Suprapubic skin (tissue), 4 donors: ENCODE data around the gene OR51V1. TPM values are rescaled to one million over a fixed set of nuclear protein-coding genes. Genes with fewer than 3 reads are reported as not detected.

Experiments
- DNase-seq, 2 donors: peaks; one replicate each; pipeline ENCODE4 v3.0.0-alpha.2; 2019; ENCODE audit warnings: low spot score in 2 of 2
- H3K27ac ChIP-seq: fragments of 200-600 bp; sonication (generic); one replicate; pipeline ENCODE4 v1.5.1; 2019
- H3K27me3 ChIP-seq: fragments of 200-600 bp; sonication (generic); one replicate; pipeline ENCODE4 v1.5.1; 2019
- H3K36me3 ChIP-seq: fragments of 200-600 bp; sonication (generic); one replicate; pipeline ENCODE4 v1.5.1; 2019
- H3K4me1 ChIP-seq: fragments of 200-600 bp; sonication (generic); one replicate; pipeline ENCODE4 v1.5.1; 2019
- H3K4me3 ChIP-seq: fragments of 200-600 bp; sonication (generic); one replicate; pipeline ENCODE4 v1.5.1; 2019; ENCODE audit warnings: mild to moderate bottlenecking
- H3K9me3 ChIP-seq: fragments of 200-600 bp; sonication (generic); one replicate; pipeline ENCODE4 v1.5.1; 2019
- EP300 ChIP-seq: sonication (generic); formaldehyde crosslinking; IDR thresholded peaks from one replicate; pipeline ENCODE4 v1.6.1; 2017; ENCODE audit warnings: antibody characterized with exemption
- POLR2A ChIP-seq, 2 donors: fragments of 450-650 bp; IDR thresholded peaks; one replicate each; pipeline ENCODE4 v1.6.1; 2017; ENCODE audit warnings: antibody characterized with exemption in 2 of 2, mild to moderate bottlenecking in 2 of 2, moderate library complexity in 2 of 2
- POLR2AphosphoS5 ChIP-seq, 3 donors: sonication (generic); formaldehyde crosslinking; IDR thresholded peaks; one replicate each; pipeline ENCODE4 v1.6.1; 2017; ENCODE audit warnings: antibody characterized with exemption in 3 of 3
- WGBS: methylation state at CpG from one replicate; pipeline ENCODE4 v1.1.5; 2018; 5-methylcytosine and 5-hydroxymethylcytosine counted together
- total RNA-seq, 4 donors: library from RNA; depleted of rRNA; stranded (reverse); fragments of >200 nt; gene quantifications; one replicate each; pipeline ENCODE4 v1.1.0, GENCODE V29; 2016
- TF ChIP-seq, protein P1 (sequence below), 2 donors: fragments of 200-600 bp in 1 of 2; fragments of 450-650 bp in 1 of 2; sonication (generic) in 1 of 2; IDR thresholded peaks; one replicate each; pipeline ENCODE4 v1.5.1; 2016 to 2019; ENCODE audit warnings: antibody characterized with exemption in 2 of 2, mild to moderate bottlenecking in 1 of 2, moderate library complexity in 1 of 2

OR51V1 gene
- total RNA-seq, 4 donors from 2014 or later = not detected

DNA sequence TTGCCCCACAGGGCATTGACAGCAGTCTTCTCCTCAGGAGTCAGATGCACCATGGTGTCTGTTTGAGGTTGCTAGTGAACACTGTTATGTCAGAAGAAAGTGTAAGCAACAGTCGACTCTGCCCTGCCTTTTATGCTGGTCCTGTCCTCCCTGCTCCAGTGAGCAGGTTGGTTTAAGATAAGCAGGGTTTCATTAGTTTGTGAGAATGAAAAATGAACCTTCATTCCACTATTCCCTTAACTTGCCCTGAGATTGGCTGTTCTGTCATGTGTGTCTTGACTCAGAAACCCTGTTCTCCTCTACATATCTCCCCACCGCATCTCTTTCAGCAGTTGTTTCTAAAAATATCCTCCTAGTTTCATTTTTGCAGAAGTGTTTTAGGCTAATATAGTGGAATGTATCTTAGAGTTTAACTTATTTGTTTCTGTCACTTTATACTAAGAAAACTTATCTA, 33.9 kb upstream of the OR51V1 start, which contains the start of gene HBD:
Gene HBD, minus strand, starts transcription at position 103 of the 454 bp plus-strand sequence. Its CDS starts 50 bp downstream, at position 53.
- DNase-seq = no peak
- no peak within 1 kb of the TSS for H3K4me3 ChIP-seq
- H3K27me3 ChIP-seq = no peaks in the 10 kb centered on the region
- H3K9me3 ChIP-seq = no peaks in the 10 kb centered on the region
- H3K4me1 ChIP-seq = no peaks in the 10 kb centered on the region
- H3K27ac ChIP-seq = no peak within 1 kb of the TSS
- WGBS = 37% methylated on average over 2 of the region's 2 CpGs
- no peak for TF ChIP-seq POLR2AphosphoS5 (IDR thresholded peaks at IDR 0.05)
- TF ChIP-seq, protein P1, sequence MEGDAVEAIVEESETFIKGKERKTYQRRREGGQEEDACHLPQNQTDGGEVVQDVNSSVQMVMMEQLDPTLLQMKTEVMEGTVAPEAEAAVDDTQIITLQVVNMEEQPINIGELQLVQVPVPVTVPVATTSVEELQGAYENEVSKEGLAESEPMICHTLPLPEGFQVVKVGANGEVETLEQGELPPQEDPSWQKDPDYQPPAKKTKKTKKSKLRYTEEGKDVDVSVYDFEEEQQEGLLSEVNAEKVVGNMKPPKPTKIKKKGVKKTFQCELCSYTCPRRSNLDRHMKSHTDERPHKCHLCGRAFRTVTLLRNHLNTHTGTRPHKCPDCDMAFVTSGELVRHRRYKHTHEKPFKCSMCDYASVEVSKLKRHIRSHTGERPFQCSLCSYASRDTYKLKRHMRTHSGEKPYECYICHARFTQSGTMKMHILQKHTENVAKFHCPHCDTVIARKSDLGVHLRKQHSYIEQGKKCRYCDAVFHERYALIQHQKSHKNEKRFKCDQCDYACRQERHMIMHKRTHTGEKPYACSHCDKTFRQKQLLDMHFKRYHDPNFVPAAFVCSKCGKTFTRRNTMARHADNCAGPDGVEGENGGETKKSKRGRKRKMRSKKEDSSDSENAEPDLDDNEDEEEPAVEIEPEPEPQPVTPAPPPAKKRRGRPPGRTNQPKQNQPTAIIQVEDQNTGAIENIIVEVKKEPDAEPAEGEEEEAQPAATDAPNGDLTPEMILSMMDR (IDR thresholded peaks at IDR 0.05) = no peak
- no peak for TF ChIP-seq POLR2A (IDR thresholded peaks at IDR 0.05)
- TF ChIP-seq EP300 = no peak
- no peaks in the 10 kb centered on the region for H3K36me3 ChIP-seq

DNA sequence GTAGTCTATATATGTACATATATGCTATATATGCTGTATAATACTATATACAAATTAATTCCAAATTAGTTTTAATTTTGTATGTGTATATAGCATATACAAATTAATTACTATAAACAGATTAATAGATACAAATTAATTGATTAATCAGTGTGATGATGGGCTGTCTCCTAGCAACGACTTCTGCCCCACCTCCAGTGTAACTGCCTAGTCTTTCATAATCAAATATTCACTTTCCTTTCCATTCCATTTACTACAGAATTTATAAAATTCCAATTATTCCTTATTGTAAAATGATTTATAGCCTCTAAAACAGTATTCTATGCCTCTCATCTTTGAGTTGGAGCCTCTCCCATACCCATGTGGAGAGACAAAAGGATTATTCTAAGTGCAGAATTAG, 32.8 kb upstream of the OR51V1 start:
- 83% methylated on average over 1 of the region's 1 CpG for WGBS
- H3K4me1 ChIP-seq = no peaks in the 10 kb centered on the region

DNA sequence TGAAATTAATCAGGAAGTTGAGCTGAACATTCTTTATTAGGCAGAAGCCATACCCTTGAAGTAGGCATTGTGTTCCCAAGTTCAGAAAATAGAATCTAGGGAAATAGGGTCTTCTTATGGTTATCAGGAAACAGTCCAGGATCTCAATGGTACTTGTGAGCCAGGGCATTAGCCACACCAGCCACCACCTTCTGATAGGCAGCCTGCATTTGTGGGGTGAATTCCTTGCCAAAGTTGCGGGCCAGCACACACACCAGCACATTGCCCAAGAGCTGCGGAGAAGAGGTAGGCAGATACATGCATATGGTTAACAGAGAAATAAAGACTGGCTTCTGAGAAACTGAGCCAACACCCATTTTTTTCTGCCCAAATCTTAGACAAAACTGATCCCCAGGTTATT, 32.3 kb upstream of the OR51V1 start:
- no peak overlapping the region for H3K27ac ChIP-seq
- no peaks in the 10 kb centered on the region for H3K36me3 ChIP-seq
- 93% methylated on average over 2 of the region's 2 CpGs for WGBS
- H3K4me3 ChIP-seq = no peak overlapping the region
- DNase-seq = no peak
- H3K9me3 ChIP-seq = no peaks in the 10 kb centered on the region
- TF ChIP-seq POLR2A (IDR thresholded peaks at IDR 0.05) = no peak
- TF ChIP-seq, protein P1 (IDR thresholded peaks at IDR 0.05) = no peak
- no peak for TF ChIP-seq EP300
- no peak for TF ChIP-seq POLR2AphosphoS5 (IDR thresholded peaks at IDR 0.05)
- H3K27me3 ChIP-seq = no peaks in the 10 kb centered on the region
- no peaks in the 10 kb centered on the region for H3K4me1 ChIP-seq

More for the DNA sequence above, 32.8 kb upstream of the OR51V1 start:
- no peak for DNase-seq
- Histone ChIP-seq H3K9me3 (no peaks in the 10 kb centered on the region), H3K27ac (no peak overlapping the region), H3K36me3 (no peaks in the 10 kb centered on the region), H3K27me3 (no peaks in the 10 kb centered on the region), H3K4me3 (no peak overlapping the region)
- no peak for TF ChIP-seq POLR2AphosphoS5 (IDR thresholded peaks at IDR 0.05)
- TF ChIP-seq, protein P1 (IDR thresholded peaks at IDR 0.05) = no peak
- no peak for TF ChIP-seq POLR2A (IDR thresholded peaks at IDR 0.05)
- TF ChIP-seq EP300 = no peak

DNA sequence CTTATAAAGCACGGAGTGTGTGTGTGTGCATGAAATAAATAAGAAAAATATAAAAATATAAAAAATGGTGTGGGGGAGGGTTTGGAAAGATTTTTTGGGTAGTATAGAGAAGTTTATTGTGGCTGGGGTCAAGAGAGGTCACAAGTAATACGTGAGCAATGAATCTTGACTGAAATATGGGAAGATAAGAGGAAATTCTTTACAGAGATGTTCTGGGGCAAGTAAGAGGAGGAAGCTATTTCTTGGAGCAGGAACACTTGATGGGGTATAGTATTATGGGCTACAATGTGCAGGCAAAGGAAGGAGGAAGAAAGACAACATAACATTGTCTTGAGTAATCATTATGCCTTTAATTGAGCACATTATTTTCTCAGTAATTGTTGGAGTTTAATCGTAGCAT, 31.7 kb upstream of the OR51V1 start:
- DNase-seq = no peak
- 43% methylated on average over 3 of the region's 3 CpGs for WGBS
- H3K4me3 ChIP-seq = no peak overlapping the region
- H3K4me1 ChIP-seq = no peaks in the 10 kb centered on the region
- no peaks in the 10 kb centered on the region for H3K27me3 ChIP-seq
- TF ChIP-seq POLR2AphosphoS5 (IDR thresholded peaks at IDR 0.05) (no peak), POLR2A (IDR thresholded peaks at IDR 0.05) (no peak), EP300 (no peak)
- TF ChIP-seq, protein P1 (IDR thresholded peaks at IDR 0.05) = no peak
- no peaks in the 10 kb centered on the region for H3K9me3 ChIP-seq
- H3K27ac ChIP-seq = no peak overlapping the region
- H3K36me3 ChIP-seq = no peaks in the 10 kb centered on the region

DNA sequence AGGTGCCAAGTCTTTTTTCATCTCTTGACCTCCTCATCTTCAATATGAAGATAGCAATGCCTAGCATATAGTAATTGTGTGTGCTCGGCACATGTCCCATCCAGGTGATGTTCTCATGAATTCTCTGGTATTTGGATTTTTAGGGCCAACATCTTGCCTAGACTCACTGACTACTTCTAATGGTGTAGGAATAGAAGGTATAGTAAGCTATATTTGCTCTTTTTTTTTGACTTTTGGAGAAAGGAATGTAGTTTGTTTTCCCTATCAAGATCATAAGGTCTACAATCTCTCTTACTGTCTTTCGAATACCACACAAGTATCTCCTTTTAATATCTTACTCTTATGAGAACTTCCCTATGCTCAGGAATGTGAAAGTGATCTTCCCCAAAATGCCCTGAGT, 30.6 kb upstream of the OR51V1 start:
- H3K27me3 ChIP-seq = no peaks in the 10 kb centered on the region
- no peak overlapping the region for H3K4me3 ChIP-seq
- H3K4me1 ChIP-seq = no peaks in the 10 kb centered on the region
- no peak for DNase-seq
- no peaks in the 10 kb centered on the region for H3K36me3 ChIP-seq
- no peak for TF ChIP-seq POLR2A (IDR thresholded peaks at IDR 0.05)
- 80% methylated on average over 2 of the region's 2 CpGs for WGBS
- H3K27ac ChIP-seq = no peak overlapping the region
- no peaks in the 10 kb centered on the region for H3K9me3 ChIP-seq

DNA sequence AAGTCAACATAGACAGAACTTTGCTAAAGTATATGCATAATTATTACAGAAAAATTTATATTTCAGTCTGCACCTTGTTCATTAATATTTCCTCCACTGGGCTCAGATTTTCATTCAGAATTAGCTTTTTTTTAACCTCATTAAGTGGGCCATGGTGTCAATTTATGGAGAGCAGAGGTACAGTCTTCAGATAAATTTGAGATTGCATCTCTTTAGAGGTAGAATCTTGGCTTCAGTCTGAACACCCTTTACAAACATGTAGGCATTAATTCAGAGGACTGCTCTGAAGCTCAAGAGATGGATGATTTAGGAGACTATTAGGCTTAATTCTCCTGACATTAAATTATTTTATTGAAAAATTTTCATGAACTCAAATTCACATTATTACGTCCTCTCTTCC, 29.8 kb upstream of the OR51V1 start:
- DNase-seq = no peak
- H3K36me3 ChIP-seq = no peaks in the 10 kb centered on the region
- no peaks in the 10 kb centered on the region for H3K9me3 ChIP-seq
- no peak for TF ChIP-seq EP300
- no peak for TF ChIP-seq POLR2A (IDR thresholded peaks at IDR 0.05)
- TF ChIP-seq, protein P1 (IDR thresholded peaks at IDR 0.05) = no peak
- TF ChIP-seq POLR2AphosphoS5 (IDR thresholded peaks at IDR 0.05) = no peak
- H3K4me3 ChIP-seq = no peak overlapping the region
- H3K4me1 ChIP-seq = no peaks in the 10 kb centered on the region
- WGBS = 85% methylated on average over 1 of the region's 1 CpG
- H3K27me3 ChIP-seq = no peaks in the 10 kb centered on the region
- H3K27ac ChIP-seq = no peak overlapping the region
